ENCODE data around the gene PERP. TPM values are rescaled to one million over a fixed set of nuclear protein-coding genes. Genes with fewer than 3 reads are reported as not detected.

PERP gene
- total RNA-seq, 1 donor from 2014 or later = 43.1 TPM

DNA sequence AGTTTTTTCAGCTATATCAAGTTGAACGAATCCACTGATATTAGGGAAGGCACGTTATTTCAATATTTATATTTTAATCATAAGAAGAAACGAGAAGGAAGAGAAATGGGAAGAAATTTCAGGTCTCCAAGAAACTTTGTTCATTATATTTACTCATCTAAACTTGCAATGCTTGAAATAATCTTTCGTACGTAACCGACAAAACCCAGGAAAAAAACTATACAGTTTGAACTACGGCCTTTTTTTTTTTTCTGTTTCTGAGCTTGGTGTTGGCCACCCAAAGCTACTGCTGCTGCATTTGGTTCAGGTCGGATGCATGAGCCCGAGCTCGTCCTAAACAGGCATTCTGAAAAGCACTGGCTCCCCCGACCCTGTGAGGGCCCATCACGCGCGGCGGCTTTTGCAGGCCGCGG, 548 bp downstream of the PERP start:
- Histone ChIP-seq H3K4me1 (ENCODE audit: insufficient read depth, low read length) (peaks cover 6% of the 10 kb centered on the region), H3K27ac (ENCODE audit: low read depth, low read length) (peak overlapping the region; percentile 56), H3K36me3 (ENCODE audit: insufficient read depth, low read length) (no peaks in the 10 kb centered on the region), H3K4me3 (ENCODE audit: insufficient read depth, low read depth, low read length) (peak overlapping the region; percentile 67), H3K27me3 (ENCODE audit: insufficient read depth, low read length) (no peaks in the 10 kb centered on the region), H3K9me3 (ENCODE audit: insufficient read depth, low read depth, low read length) (no peaks in the 10 kb centered on the region), H2AFZ (ENCODE audit: low read depth, low read length) (peak overlapping the region; percentile 93), H3K79me2 (ENCODE audit: insufficient read depth, low read length) (peaks cover 21% of the 10 kb centered on the region), H4K20me1 (ENCODE audit: insufficient read depth, low read length) (peaks cover 6% of the 10 kb centered on the region), H3K9ac (ENCODE audit: low read length) (peak overlapping the region; percentile 88), H3K4me2 (ENCODE audit: low read length) (peak overlapping the region; percentile 85)
- Mint-ChIP-seq H3K36me3 (ENCODE audit: low read depth, unreplicated experiment) (no peaks in the 10 kb centered on the region), H3K27ac (ENCODE audit: unreplicated experiment) (peak overlapping the region; percentile 70), H3K4me1 (ENCODE audit: low read depth, unreplicated experiment) (peaks cover 6% of the 10 kb centered on the region), H3K9me3 (ENCODE audit: unreplicated experiment) (no peaks in the 10 kb centered on the region), H3K27me3 (ENCODE audit: low read depth, unreplicated experiment) (peaks cover 11% of the 10 kb centered on the region), H3K4me3 (ENCODE audit: unreplicated experiment) (peak overlapping the region; percentile 85)
- TF ChIP-seq, protein P1, sequence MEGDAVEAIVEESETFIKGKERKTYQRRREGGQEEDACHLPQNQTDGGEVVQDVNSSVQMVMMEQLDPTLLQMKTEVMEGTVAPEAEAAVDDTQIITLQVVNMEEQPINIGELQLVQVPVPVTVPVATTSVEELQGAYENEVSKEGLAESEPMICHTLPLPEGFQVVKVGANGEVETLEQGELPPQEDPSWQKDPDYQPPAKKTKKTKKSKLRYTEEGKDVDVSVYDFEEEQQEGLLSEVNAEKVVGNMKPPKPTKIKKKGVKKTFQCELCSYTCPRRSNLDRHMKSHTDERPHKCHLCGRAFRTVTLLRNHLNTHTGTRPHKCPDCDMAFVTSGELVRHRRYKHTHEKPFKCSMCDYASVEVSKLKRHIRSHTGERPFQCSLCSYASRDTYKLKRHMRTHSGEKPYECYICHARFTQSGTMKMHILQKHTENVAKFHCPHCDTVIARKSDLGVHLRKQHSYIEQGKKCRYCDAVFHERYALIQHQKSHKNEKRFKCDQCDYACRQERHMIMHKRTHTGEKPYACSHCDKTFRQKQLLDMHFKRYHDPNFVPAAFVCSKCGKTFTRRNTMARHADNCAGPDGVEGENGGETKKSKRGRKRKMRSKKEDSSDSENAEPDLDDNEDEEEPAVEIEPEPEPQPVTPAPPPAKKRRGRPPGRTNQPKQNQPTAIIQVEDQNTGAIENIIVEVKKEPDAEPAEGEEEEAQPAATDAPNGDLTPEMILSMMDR (IDR thresholded peaks at IDR 0.05; ENCODE audit: insufficient read depth, low read depth, low read length) = no peak
- no peak for TF ChIP-seq EZH2 (IDR thresholded peaks at IDR 0.05; ENCODE audit: insufficient read depth, low read length)
- DNase-seq (ENCODE audit: low read depth) (no peak), FAIRE-seq (no peak)

DNA sequence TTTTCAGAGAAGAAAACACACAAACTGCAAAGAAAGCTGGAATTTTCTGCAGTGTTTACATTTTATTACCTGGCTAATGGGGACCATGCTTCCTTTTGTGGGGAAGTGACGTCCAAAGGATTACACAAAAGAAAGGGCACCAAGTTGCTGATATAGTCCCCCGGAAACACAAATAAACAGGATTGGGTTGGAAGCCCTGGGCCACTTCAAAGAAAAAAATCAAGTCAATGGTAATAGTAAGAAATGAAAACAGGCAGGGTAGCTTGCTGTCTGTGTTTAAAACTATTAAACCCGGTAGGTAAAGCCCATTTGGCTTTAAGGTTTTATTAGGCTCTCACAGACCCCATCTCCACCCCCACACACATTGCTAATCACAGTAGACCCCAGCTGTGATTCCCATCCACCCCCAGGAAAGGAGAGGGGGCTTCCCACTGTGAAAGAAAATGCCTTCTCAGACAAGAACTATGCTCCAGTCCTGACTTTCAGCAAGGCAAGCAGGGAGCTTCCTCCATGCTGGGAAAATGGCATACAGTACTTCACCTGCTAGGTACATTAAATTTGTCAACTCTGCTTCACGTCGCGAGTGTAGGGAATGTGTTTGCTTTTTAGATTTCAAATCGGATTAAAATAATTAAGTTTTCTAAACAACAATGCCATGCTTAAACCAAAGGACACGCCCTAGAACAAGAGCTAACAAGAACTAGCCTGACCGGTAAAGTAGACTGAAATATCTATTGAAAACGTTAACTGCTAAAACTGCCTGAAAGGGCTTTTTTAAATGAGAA, 1.1 kb downstream of the PERP start:
- Histone ChIP-seq H3K4me3 (ENCODE audit: insufficient read depth, low read depth, low read length) (peak overlapping the region; percentile 67), H2AFZ (ENCODE audit: low read depth, low read length) (peak overlapping the region; percentile 66), H3K9ac (ENCODE audit: low read length) (peak overlapping the region; percentile 88), H4K20me1 (ENCODE audit: insufficient read depth, low read length) (peaks cover 6% of the 10 kb centered on the region), H3K4me2 (ENCODE audit: low read length) (peak overlapping the region; percentile 85), H3K4me1 (ENCODE audit: insufficient read depth, low read length) (peaks cover 6% of the 10 kb centered on the region), H3K27me3 (ENCODE audit: insufficient read depth, low read length) (no peaks in the 10 kb centered on the region), H3K9me3 (ENCODE audit: insufficient read depth, low read depth, low read length) (no peaks in the 10 kb centered on the region), H3K36me3 (ENCODE audit: insufficient read depth, low read length) (no peaks in the 10 kb centered on the region), H3K79me2 (ENCODE audit: insufficient read depth, low read length) (peaks cover 21% of the 10 kb centered on the region), H3K27ac (ENCODE audit: low read depth, low read length) (no peak overlapping the region)
- H3K36me3 Mint-ChIP-seq (ENCODE audit: low read depth, unreplicated experiment) = no peaks in the 10 kb centered on the region
- H3K27ac Mint-ChIP-seq (ENCODE audit: unreplicated experiment) = peak overlapping the region; percentile 70
- H3K27me3 Mint-ChIP-seq (ENCODE audit: low read depth, unreplicated experiment) = peaks cover 7% of the 10 kb centered on the region
- no peaks in the 10 kb centered on the region for H3K9me3 Mint-ChIP-seq (ENCODE audit: unreplicated experiment)
- peak; percentile 6 for DNase-seq (ENCODE audit: low read depth)
- TF ChIP-seq EZH2 (IDR thresholded peaks at IDR 0.05; ENCODE audit: insufficient read depth, low read length) = no peak
- TF ChIP-seq, protein P1 (IDR thresholded peaks at IDR 0.05; ENCODE audit: insufficient read depth, low read depth, low read length) = no peak
- peak overlapping the region; percentile 85 for H3K4me3 Mint-ChIP-seq (ENCODE audit: unreplicated experiment)
- H3K4me1 Mint-ChIP-seq (ENCODE audit: low read depth, unreplicated experiment) = peaks cover 6% of the 10 kb centered on the region
- no peak for FAIRE-seq

DNA sequence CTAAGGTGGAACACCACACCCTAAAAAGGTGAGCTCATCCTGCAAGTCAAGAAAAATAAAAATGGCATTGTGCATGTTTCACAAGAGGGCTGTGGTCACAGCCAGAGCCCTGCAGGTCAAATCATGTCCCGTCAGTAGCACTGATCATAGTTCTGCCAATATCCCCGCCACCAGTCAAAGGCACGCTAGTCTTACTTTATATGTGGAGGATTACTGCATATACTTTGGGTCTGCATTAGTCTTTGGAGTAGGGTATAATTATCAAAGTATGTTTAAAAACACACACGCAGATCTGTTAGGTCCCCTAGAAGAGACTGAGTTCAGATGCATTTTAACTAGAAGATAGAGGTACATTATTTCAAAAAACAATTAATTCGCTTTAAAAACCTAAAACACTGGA, 1.8 kb downstream of the PERP start:
- Histone ChIP-seq H4K20me1 (ENCODE audit: insufficient read depth, low read length) (peaks cover 6% of the 10 kb centered on the region), H3K4me1 (ENCODE audit: insufficient read depth, low read length) (peaks cover 6% of the 10 kb centered on the region), H3K36me3 (ENCODE audit: insufficient read depth, low read length) (no peaks in the 10 kb centered on the region), H3K9me3 (ENCODE audit: insufficient read depth, low read depth, low read length) (no peaks in the 10 kb centered on the region), H3K79me2 (ENCODE audit: insufficient read depth, low read length) (peaks cover 21% of the 10 kb centered on the region), H3K4me2 (ENCODE audit: low read length) (peak overlapping the region; percentile 85), H2AFZ (ENCODE audit: low read depth, low read length) (no peak overlapping the region), H3K27ac (ENCODE audit: low read depth, low read length) (no peak overlapping the region), H3K9ac (ENCODE audit: low read length) (peak overlapping the region; percentile 88), H3K4me3 (ENCODE audit: insufficient read depth, low read depth, low read length) (peak overlapping the region; percentile 67), H3K27me3 (ENCODE audit: insufficient read depth, low read length) (no peaks in the 10 kb centered on the region)
- H3K4me1 Mint-ChIP-seq (ENCODE audit: low read depth, unreplicated experiment) = peaks cover 6% of the 10 kb centered on the region
- H3K9me3 Mint-ChIP-seq (ENCODE audit: unreplicated experiment) = no peaks in the 10 kb centered on the region
- DNase-seq (ENCODE audit: low read depth) (no peak), FAIRE-seq (no peak)
- H3K27me3 Mint-ChIP-seq (ENCODE audit: low read depth, unreplicated experiment) = peaks cover 7% of the 10 kb centered on the region
- no peak overlapping the region for H3K27ac Mint-ChIP-seq (ENCODE audit: unreplicated experiment)
- no peak for TF ChIP-seq EZH2 (IDR thresholded peaks at IDR 0.05; ENCODE audit: insufficient read depth, low read length)
- TF ChIP-seq, protein P1 (IDR thresholded peaks at IDR 0.05; ENCODE audit: insufficient read depth, low read depth, low read length) = no peak
- H3K4me3 Mint-ChIP-seq (ENCODE audit: unreplicated experiment) = peak overlapping the region; percentile 85
- no peaks in the 10 kb centered on the region for H3K36me3 Mint-ChIP-seq (ENCODE audit: low read depth, unreplicated experiment)
